Stimulated activated CD8-positive, alpha-beta memory T cell treated with anti-CD3 and anti-CD28 coated beads, Interleukin-7, amount 100 ng/mL, for 1 hour (primary cell): Measurements from ENCODE around the gene FOXO3.

Experiments used
- DNase-seq, 2 donors: peaks; one replicate each; pipeline ENCODE4 v3.0.0-alpha.2; 2020; ENCODE audit warnings: low read depth in 2 of 2

FOXO3 gene

GRCh38 chr6:108627692-108628550 is 67.2 kb downstream of the FOXO3 start:
- no peak for DNase-seq

- no peak for DNase-seq
These were observed 69.5 kb downstream of the FOXO3 start for GRCh38 chr6:108630050-108630714.

- no peak for DNase-seq
These were observed 71.7 kb downstream of the FOXO3 start for GRCh38 chr6:108632441-108632840.

- no peak for DNase-seq
These were observed 72.7 kb downstream of the FOXO3 start for GRCh38 chr6:108633436-108633835.

GRCh38 chr6:108635505-108636226 is 74.9 kb downstream of the FOXO3 start:
- DNase-seq = peak in 1 of 2 donors; percentile 13

- no peak for DNase-seq
These were observed 77.2 kb downstream of the FOXO3 start for GRCh38 chr6:108637963-108638362.

- no peak for DNase-seq
These were observed 78.3 kb downstream of the FOXO3 start for GRCh38 chr6:108638993-108639392.

GRCh38 chr6:108640104-108640503 is 79.4 kb downstream of the FOXO3 start:
- no peak for DNase-seq

GRCh38 chr6:108643184-108643583 is 82.5 kb downstream of the FOXO3 start:
- no peak for DNase-seq

- DNase-seq = no peak
These were observed 83.5 kb downstream of the FOXO3 start for GRCh38 chr6:108644252-108644651.

GRCh38 chr6:108648191-108648590 is 87.5 kb downstream of the FOXO3 start:
- no peak for DNase-seq

- DNase-seq = no peak
These were observed 89.6 kb downstream of the FOXO3 start for GRCh38 chr6:108650325-108650724.

GRCh38 chr6:108650781-108651180 is 90.1 kb downstream of the FOXO3 start:
- no peak for DNase-seq

- DNase-seq = no peak
These were observed 90.9 kb downstream of the FOXO3 start for GRCh38 chr6:108651340-108652227.

- no peak for DNase-seq
These were observed 91.7 kb downstream of the FOXO3 start for GRCh38 chr6:108652375-108652774.

- no peak for DNase-seq
These were observed 93.2 kb downstream of the FOXO3 start for GRCh38 chr6:108653949-108654348.

GRCh38 chr6:108654465-108655106 is 93.9 kb downstream of the FOXO3 start:
- no peak for DNase-seq

GRCh38 chr6:108655806-108656651 is 95.3 kb downstream of the FOXO3 start:
- DNase-seq = no peak

- DNase-seq = no peak
These were observed 96.1 kb downstream of the FOXO3 start for GRCh38 chr6:108656836-108657235.

- DNase-seq = no peak
These were observed 97.5 kb downstream of the FOXO3 start for GRCh38 chr6:108658174-108658573.
